Measurements from ENCODE around the gene CEP162. TPM values are rescaled to one million over a fixed set of nuclear protein-coding genes. Genes with fewer than 3 reads are reported as not detected.

The CEP162 gene
- total and polyA plus RNA-seq, 7 experiments from 2014 or later = 3.9 to 10.7 (median 8.1) TPM

DNA sequence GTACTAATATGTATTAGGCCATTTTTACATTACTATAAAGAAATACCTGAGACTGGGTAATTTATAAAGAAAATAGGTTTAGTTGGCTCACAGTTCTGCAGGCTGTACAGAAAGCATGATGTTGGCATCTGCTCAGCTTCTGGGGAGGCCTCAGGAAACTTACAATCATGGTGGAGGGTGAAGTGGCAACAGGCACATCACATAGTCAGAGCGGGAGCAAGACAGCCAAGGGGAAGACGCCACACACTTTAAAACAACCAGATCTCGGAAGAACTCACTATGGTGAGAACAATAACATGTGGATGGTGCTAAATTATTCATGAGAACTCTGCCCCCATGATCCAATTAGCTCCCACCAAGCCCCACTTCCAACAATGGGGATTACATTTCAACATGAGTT is 41.3 kb upstream of the CEP162 start:
- H3K4me3 ChIP-seq (ENCODE audit: low read length) = no peak overlapping the region
- H3K27ac ChIP-seq (ENCODE audit: low read depth, low read length) = no peak overlapping the region
- H3K9me3 Mint-ChIP-seq = no peaks in the 10 kb centered on the region
- ChIA-PET CTCF (no interaction called here), POLR2A (no interaction called here)
- H3K27ac Mint-ChIP-seq = no peak overlapping the region
- DNase-seq = no peak
- intact Hi-C loops (cut with micrococcal nuclease) = no loop called here
- no peaks in the 10 kb centered on the region for H3K36me3 Mint-ChIP-seq
- ATAC-seq = no peak
- peaks cover 2 to 40% (median 24%) of the 10 kb centered on the region in 5 donors for H3K27me3 Mint-ChIP-seq
- no peaks in the 10 kb centered on the region for H3K9me3 ChIP-seq (ENCODE audit: control insufficient read depth in 2 of 3, low read length in 3 of 3)
- no peaks in the 10 kb centered on the region for H3K36me3 ChIP-seq (ENCODE audit: control insufficient read depth in 2 of 3, insufficient read depth in 3 of 3, low read length in 3 of 3)
- H3K4me3 Mint-ChIP-seq = no peak overlapping the region
- H3K27me3 ChIP-seq (ENCODE audit: control insufficient read depth in 2 of 2, insufficient read depth in 2 of 2, low read length in 2 of 2) = no peaks in the 10 kb centered on the region
- H3K4me1 ChIP-seq (ENCODE audit: control insufficient read depth in 2 of 2, insufficient read depth in 2 of 2, low read length in 2 of 2) = no peaks in the 10 kb centered on the region
- no peaks in the 10 kb centered on the region for H3K4me1 Mint-ChIP-seq

DNA sequence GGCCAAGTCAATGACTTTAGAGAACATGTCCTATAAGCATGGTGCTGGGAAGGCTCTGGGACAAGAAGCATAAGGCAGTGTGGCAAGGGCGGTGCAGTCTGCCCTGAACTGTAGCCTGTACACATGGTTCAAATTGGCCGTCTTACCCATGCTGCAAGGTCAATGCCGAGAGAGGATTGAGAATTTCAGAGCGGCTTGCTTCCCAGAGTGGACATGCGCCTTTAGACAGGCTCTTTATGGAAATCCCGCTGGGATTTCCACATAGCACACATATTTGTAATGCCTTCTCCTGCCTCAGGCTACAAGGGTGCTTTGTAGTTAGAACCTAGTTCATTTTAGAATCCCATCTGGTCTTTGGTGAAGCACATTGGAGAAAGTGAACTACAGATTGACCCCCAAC is 36.1 kb upstream of the CEP162 start:
- Mint-ChIP-seq H3K27ac (no peak overlapping the region), H3K27me3 (peaks cover 6 to 43% (median 21%) of the 10 kb centered on the region in 5 donors), H3K9me3 (peaks cover 0 to 1% (median 0%) of the 10 kb centered on the region in 11 donors), H3K36me3 (no peaks in the 10 kb centered on the region), H3K4me1 (no peaks in the 10 kb centered on the region), H3K4me3 (no peak overlapping the region)
- Histone ChIP-seq H3K4me3 (ENCODE audit: low read length) (no peak overlapping the region), H3K9me3 (ENCODE audit: control insufficient read depth in 2 of 3, low read length in 3 of 3) (no peaks in the 10 kb centered on the region), H3K27ac (ENCODE audit: low read depth, low read length) (no peak overlapping the region), H3K36me3 (ENCODE audit: control insufficient read depth in 2 of 3, insufficient read depth in 3 of 3, low read length in 3 of 3) (no peaks in the 10 kb centered on the region), H3K27me3 (ENCODE audit: control insufficient read depth in 2 of 2, insufficient read depth in 2 of 2, low read length in 2 of 2) (no peaks in the 10 kb centered on the region), H3K4me1 (ENCODE audit: control insufficient read depth in 2 of 2, insufficient read depth in 2 of 2, low read length in 2 of 2) (no peaks in the 10 kb centered on the region)
- ChIA-PET POLR2A (no interaction called here), CTCF (no interaction called here)
- ATAC-seq (no peak), DNase-seq (no peak)
- intact Hi-C loops (cut with micrococcal nuclease) = no loop called here

DNA sequence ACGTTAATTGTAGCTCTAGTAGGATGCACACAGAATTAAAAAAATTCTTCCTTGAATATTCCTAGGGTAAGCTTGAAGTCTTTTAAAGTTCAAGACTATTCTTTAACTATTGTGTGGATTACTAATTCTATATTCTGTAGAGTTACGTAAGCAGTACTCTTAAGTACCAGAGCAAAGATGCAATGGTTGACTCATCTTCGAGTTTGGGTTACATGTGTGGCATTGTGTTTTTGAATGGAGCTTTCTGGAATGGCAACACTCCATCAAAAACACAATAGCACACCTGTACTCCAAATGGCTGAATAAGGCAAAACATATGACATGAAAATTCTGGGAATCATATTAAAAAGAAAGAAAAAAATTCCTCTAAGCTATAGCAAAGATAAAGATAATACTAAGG is 33.5 kb upstream of the CEP162 start:
- CTCF ChIA-PET = no interaction called here
- no peak for ATAC-seq
- H3K9me3 Mint-ChIP-seq = peaks cover 0 to 1% (median 0%) of the 10 kb centered on the region in 11 donors
- H3K27ac Mint-ChIP-seq = no peak overlapping the region
- Histone ChIP-seq H3K36me3 (ENCODE audit: control insufficient read depth in 2 of 3, insufficient read depth in 3 of 3, low read length in 3 of 3) (no peaks in the 10 kb centered on the region), H3K4me1 (ENCODE audit: control insufficient read depth in 2 of 2, insufficient read depth in 2 of 2, low read length in 2 of 2) (no peaks in the 10 kb centered on the region), H3K9me3 (ENCODE audit: control insufficient read depth in 2 of 3, low read length in 3 of 3) (no peaks in the 10 kb centered on the region), H3K4me3 (ENCODE audit: low read length) (no peak overlapping the region), H3K27me3 (ENCODE audit: control insufficient read depth in 2 of 2, insufficient read depth in 2 of 2, low read length in 2 of 2) (no peaks in the 10 kb centered on the region), H3K27ac (ENCODE audit: low read depth, low read length) (no peak overlapping the region)
- no peaks in the 10 kb centered on the region for H3K4me1 Mint-ChIP-seq
- no peak overlapping the region for H3K4me3 Mint-ChIP-seq
- peaks cover 6 to 42% (median 23%) of the 10 kb centered on the region in 5 donors for H3K27me3 Mint-ChIP-seq
- intact Hi-C loops (cut with micrococcal nuclease) = no loop called here
- POLR2A ChIA-PET = no interaction called here
- no peak for DNase-seq
- H3K36me3 Mint-ChIP-seq = no peaks in the 10 kb centered on the region

DNA sequence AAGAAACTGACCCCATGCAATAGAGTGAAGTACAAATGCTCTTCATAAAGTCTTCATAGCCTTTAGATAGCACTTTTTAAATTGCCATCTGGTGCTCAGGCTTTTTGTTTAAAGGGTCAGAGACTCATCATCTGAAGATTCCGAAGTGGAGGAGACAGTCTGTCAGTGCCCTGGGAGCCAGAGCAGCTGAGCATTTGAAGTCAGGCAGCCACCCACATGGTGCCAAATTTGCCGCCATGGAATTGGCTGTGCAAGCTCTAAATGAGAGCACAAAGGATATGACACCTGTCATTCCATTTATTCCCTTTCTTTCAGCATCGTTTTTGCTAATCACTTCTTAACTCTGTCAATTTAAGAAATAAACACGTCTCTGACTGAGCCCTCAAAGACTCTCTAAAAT is 32.8 kb upstream of the CEP162 start:
- POLR2A ChIA-PET = no interaction called here
- H3K9me3 Mint-ChIP-seq = peaks cover 0 to 1% (median 0%) of the 10 kb centered on the region in 11 donors
- H3K27ac ChIP-seq (ENCODE audit: low read depth, low read length) = no peak overlapping the region
- no peak overlapping the region for H3K4me3 ChIP-seq (ENCODE audit: low read length)
- no peaks in the 10 kb centered on the region for H3K36me3 Mint-ChIP-seq
- intact Hi-C loops (cut with micrococcal nuclease) = no loop called here
- H3K9me3 ChIP-seq (ENCODE audit: control insufficient read depth in 2 of 3, low read length in 3 of 3) = no peaks in the 10 kb centered on the region
- H3K27me3 Mint-ChIP-seq = peaks cover 3 to 35% (median 26%) of the 10 kb centered on the region in 5 donors
- ATAC-seq (no peak), DNase-seq (no peak)
- no peaks in the 10 kb centered on the region for H3K27me3 ChIP-seq (ENCODE audit: control insufficient read depth in 2 of 2, insufficient read depth in 2 of 2, low read length in 2 of 2)
- no peaks in the 10 kb centered on the region for H3K4me1 Mint-ChIP-seq
- no peak overlapping the region for H3K4me3 Mint-ChIP-seq
- CTCF ChIA-PET = no interaction called here
- H3K27ac Mint-ChIP-seq = no peak overlapping the region
- no peaks in the 10 kb centered on the region for H3K4me1 ChIP-seq (ENCODE audit: control insufficient read depth in 2 of 2, insufficient read depth in 2 of 2, low read length in 2 of 2)
- H3K36me3 ChIP-seq (ENCODE audit: control insufficient read depth in 2 of 3, insufficient read depth in 3 of 3, low read length in 3 of 3) = no peaks in the 10 kb centered on the region

DNA sequence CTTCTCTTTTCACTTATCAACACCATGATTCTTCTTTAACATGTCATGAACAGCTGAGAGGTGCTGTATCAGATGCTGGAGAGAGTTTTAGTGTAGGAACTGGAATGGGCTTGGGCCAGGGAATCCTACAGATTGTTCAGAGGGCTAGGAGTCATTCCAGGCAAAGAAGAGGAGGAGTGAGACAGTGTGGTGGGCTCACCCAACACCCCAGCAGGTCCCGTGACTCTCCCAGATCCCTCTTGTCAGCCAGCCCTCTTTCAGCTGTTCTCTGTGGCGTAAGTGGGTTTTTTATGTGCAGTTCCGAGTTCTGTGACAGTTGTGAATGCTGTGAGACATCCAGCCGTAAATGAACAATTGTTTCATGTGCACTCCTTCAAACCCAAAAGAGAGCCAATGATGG is 31.4 kb upstream of the CEP162 start:
- H3K27me3 Mint-ChIP-seq = peaks cover 3 to 44% (median 36%) of the 10 kb centered on the region in 5 donors
- ChIA-PET POLR2A (no interaction called here), CTCF (interaction anchor here (0.5 to 0.7 kb wide), 2 partner anchors 851 to 1510 kb away, joined by 3 to 4 read pairs; no protein-coding TSS in a partner anchor)
- H3K4me1 Mint-ChIP-seq = no peaks in the 10 kb centered on the region
- intact Hi-C loops (cut with micrococcal nuclease) = no loop called here
- no peak overlapping the region for H3K27ac Mint-ChIP-seq
- H3K9me3 Mint-ChIP-seq = peaks cover 0 to 1% (median 0%) of the 10 kb centered on the region in 11 donors
- H3K4me3 Mint-ChIP-seq = no peak overlapping the region
- DNase-seq (no peak), ATAC-seq (no peak)
- no peaks in the 10 kb centered on the region for H3K27me3 ChIP-seq (ENCODE audit: control insufficient read depth in 2 of 2, insufficient read depth in 2 of 2, low read length in 2 of 2)
- no peak overlapping the region for H3K4me3 ChIP-seq (ENCODE audit: low read length)
- H3K9me3 ChIP-seq (ENCODE audit: control insufficient read depth in 2 of 3, low read length in 3 of 3) = no peaks in the 10 kb centered on the region
- H3K4me1 ChIP-seq (ENCODE audit: control insufficient read depth in 2 of 2, insufficient read depth in 2 of 2, low read length in 2 of 2) = no peaks in the 10 kb centered on the region
- no peaks in the 10 kb centered on the region for H3K36me3 Mint-ChIP-seq
- H3K27ac ChIP-seq (ENCODE audit: low read depth, low read length) = no peak overlapping the region
- H3K36me3 ChIP-seq (ENCODE audit: control insufficient read depth in 2 of 3, insufficient read depth in 3 of 3, low read length in 3 of 3) = no peaks in the 10 kb centered on the region

DNA sequence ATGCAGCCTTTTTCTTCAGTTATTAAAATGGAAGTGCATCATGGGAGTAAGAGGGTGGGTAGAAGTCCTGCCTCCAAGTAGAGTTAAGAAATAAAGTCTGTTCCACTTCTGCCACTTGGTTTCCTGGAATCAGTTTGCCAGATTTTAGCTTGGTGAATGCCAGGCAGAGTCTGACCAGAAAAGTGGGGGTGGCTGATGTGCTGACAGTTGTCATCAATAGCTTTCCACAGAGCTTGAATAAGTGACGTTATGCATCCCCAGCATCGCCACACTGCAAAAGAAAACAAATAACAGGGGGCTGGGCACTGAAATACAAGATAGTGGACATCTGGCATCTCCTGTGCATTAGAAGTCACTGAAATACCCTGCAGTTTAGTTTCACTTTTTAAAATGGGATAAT is 30.8 kb upstream of the CEP162 start:
- intact Hi-C loops (cut with micrococcal nuclease) = no loop called here
- CTCF ChIA-PET = interaction anchor here (0.5 to 0.7 kb wide), 2 partner anchors 852 to 1510 kb away, joined by 3 to 4 read pairs; no protein-coding TSS in a partner anchor

DNA sequence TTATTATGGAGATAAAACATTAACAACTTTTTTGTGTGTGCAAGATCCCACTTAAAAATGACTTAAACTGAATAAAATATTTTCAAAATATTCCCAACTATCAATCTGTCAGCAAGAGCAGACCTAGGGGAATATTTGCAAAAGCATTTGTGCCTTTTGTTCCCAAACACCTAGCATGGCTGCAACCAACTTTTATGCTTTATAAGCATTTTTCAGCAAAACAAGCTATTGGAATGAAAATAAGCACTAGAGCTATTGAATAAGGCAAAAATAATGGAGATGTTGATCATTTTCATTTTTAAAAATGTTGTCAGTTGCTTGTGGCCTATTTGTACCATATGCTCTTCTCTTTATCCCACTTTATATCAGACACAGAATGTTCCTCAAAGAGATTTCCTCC is 28.2 kb upstream of the CEP162 start:
- CTCF ChIA-PET = no interaction called here
- POLR2A ChIA-PET = no interaction called here
- H3K4me1 Mint-ChIP-seq = no peaks in the 10 kb centered on the region
- Histone ChIP-seq H3K4me1 (ENCODE audit: control insufficient read depth in 2 of 2, insufficient read depth in 2 of 2, low read length in 2 of 2) (no peaks in the 10 kb centered on the region), H3K27ac (ENCODE audit: low read depth, low read length) (no peak overlapping the region), H3K9me3 (ENCODE audit: control insufficient read depth in 2 of 3, low read length in 3 of 3) (no peaks in the 10 kb centered on the region), H3K36me3 (ENCODE audit: control insufficient read depth in 2 of 3, insufficient read depth in 3 of 3, low read length in 3 of 3) (no peaks in the 10 kb centered on the region), H3K27me3 (ENCODE audit: control insufficient read depth in 2 of 2, insufficient read depth in 2 of 2, low read length in 2 of 2) (no peaks in the 10 kb centered on the region), H3K4me3 (ENCODE audit: low read length) (no peak overlapping the region)
- H3K27ac Mint-ChIP-seq = no peak overlapping the region
- no peak overlapping the region for H3K4me3 Mint-ChIP-seq
- no peak for DNase-seq
- ATAC-seq = no peak
- no peaks in the 10 kb centered on the region for H3K36me3 Mint-ChIP-seq
- peaks cover 3 to 55% (median 43%) of the 10 kb centered on the region in 5 donors for H3K27me3 Mint-ChIP-seq
- intact Hi-C loops (cut with micrococcal nuclease) = no loop called here
- H3K9me3 Mint-ChIP-seq = peaks cover 0 to 3% (median 0%) of the 10 kb centered on the region in 11 donors

More for the DNA sequence above, 30.8 kb upstream of the CEP162 start:
- Mint-ChIP-seq H3K9me3 (peaks cover 0 to 4% (median 0%) of the 10 kb centered on the region in 11 donors), H3K36me3 (no peaks in the 10 kb centered on the region), H3K27me3 (peaks cover 3 to 46% (median 42%) of the 10 kb centered on the region in 5 donors), H3K27ac (no peak overlapping the region), H3K4me1 (no peaks in the 10 kb centered on the region), H3K4me3 (no peak overlapping the region)
- no peaks in the 10 kb centered on the region for H3K4me1 ChIP-seq (ENCODE audit: control insufficient read depth in 2 of 2, insufficient read depth in 2 of 2, low read length in 2 of 2)
- H3K27ac ChIP-seq (ENCODE audit: low read depth, low read length) = no peak overlapping the region
- no peak overlapping the region for H3K4me3 ChIP-seq (ENCODE audit: low read length)
- no peaks in the 10 kb centered on the region for H3K9me3 ChIP-seq (ENCODE audit: control insufficient read depth in 2 of 3, low read length in 3 of 3)
- POLR2A ChIA-PET = no interaction called here
- ATAC-seq (no peak), DNase-seq (no peak)
- no peaks in the 10 kb centered on the region for H3K36me3 ChIP-seq (ENCODE audit: control insufficient read depth in 2 of 3, insufficient read depth in 3 of 3, low read length in 3 of 3)
- H3K27me3 ChIP-seq (ENCODE audit: control insufficient read depth in 2 of 2, insufficient read depth in 2 of 2, low read length in 2 of 2) = no peaks in the 10 kb centered on the region

Measured in naive thymus-derived CD4-positive, alpha-beta T cell (primary cell).